Measurements from ENCODE around the gene MGAT1. TPM values are rescaled to one million over a fixed set of nuclear protein-coding genes. Genes with fewer than 3 reads are reported as not detected.
"Not testable (repeated sequence)": the region's sequence is repeated elsewhere in the genome, so short reads cannot be mapped to it uniquely, and the experiment has no call there.

The MGAT1 gene
- total RNA-seq, 5 donors from 2014 or later (not counting 1 experiment from before 2014, with no cell fraction given), result 83.1 to 198 (median 145) TPM

- Histone ChIP-seq H3K9me3 (no peaks in the 10 kb centered on the region), H3K4me1 (ENCODE audit: control insufficient read depth in 1 of 2, extremely low read depth in 1 of 2, insufficient read depth in 2 of 2, low read length in 2 of 2) (peaks cover 15 to 46% of the 10 kb centered on the region in 2 experiments), H3K27me3 (replicated peaks in 1 of 2; ENCODE audit: control insufficient read depth in 2 of 2, extremely low read depth in 1 of 2, insufficient read depth in 2 of 2, low read length in 1 of 2) (no peaks in the 10 kb centered on the region), H3K27ac (ENCODE audit: low read length) (peak overlapping the region; percentile 93), H3K4me3 (ENCODE audit: control insufficient read depth in 1 of 2, extremely low read depth in 1 of 2, low read length in 1 of 2) (peak overlapping the region; percentile 84 to 91), H3K36me3 (ENCODE audit: control insufficient read depth in 2 of 2, extremely low read depth in 1 of 2, insufficient read depth in 1 of 2, low read length in 1 of 2) (peaks cover 0 to 31% of the 10 kb centered on the region in 2 donors)
- Mint-ChIP-seq H3K4me1 (peaks cover 54 to 60% (median 55%) of the 10 kb centered on the region in 3 donors), H3K9me3 (peaks cover 0 to 4% (median 0%) of the 10 kb centered on the region in 3 donors), H3K4me3 (peak overlapping the region; percentile 94 to 97 (median 94)), H3K36me3 (peaks cover 33% of the 10 kb centered on the region), H3K27me3 (no peaks in the 10 kb centered on the region), H3K27ac (peak overlapping the region; percentile 99)
- WGBS (ENCODE audit: insufficient coverage), result under 1% methylated on average over 79 of the region's 80 CpGs
- CTCF ChIA-PET, result interaction anchor here (0.6 to 2.3 kb wide), 15 partner anchors 10 to 622 kb away, joined by 3 to 15 read pairs (median 5); partner anchors contain the start of genes MGAT1 (in 1 of the 2), RASGEF1C (in 1 of the 2) and ZFP62 (in 1 of the 2)
- DNase-seq (peak; percentile 36 to 80 (median 59)), ATAC-seq (replicated peaks in 1 of 4) (peak; percentile 60 to 77 (median 76))
- POLR2A ChIA-PET, result interaction anchor here (0.6 to 2.2 kb wide), 7 partner anchors 19 to 34 kb away, joined by 3 to 11 read pairs (median 7); no protein-coding TSS in a partner anchor
Measured at GRCh38 chr5:180831139-180832093, 28.8 kb upstream of the MGAT1 start.

DNA sequence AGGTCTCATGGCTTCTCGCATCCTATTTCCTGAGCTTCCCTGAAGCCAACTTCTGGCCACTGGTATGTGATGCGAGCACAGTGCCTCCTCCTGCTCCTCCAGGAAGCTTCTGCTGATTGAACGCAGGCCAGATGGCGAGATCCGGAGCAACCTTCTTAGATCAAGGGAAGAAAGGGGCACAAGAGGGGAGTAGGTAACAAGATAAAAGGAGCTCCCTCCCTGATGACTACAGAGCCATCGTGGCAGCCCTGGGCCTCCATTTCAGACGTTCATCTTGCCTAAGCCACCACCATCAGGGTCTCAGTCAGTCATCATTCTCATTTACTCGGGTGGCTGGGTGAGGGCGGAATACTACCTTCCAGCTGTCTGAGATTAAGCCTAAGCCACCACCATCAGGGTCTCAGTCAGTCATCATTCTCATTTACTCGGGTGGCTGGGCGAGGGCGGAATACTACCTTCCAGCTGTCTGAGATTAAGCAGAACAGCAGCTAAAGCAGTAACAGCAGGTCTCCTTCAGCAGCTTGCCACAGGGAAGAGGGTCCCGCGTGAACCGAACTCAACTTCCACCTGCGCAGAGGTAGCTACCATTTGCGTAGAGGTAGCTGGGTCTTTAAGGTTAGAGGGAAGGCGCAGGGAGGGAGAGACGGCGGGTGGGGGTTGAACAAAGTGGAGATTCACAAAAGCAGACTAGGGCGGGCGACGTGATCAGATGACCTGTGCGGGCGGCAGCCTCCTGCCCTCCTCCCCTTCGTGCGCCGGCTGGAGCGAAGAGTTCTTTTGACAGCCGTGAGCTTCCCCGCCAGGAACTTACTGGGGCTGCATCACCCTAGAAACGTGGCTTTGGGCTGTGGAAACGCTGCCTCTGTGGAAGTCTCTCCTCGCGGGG is 27.9 kb upstream of the MGAT1 start:
- peak overlapping the region; percentile 84 to 91 for H3K4me3 ChIP-seq (ENCODE audit: control insufficient read depth in 1 of 2, extremely low read depth in 1 of 2, low read length in 1 of 2)
- ATAC-seq (replicated peaks in 1 of 4), result peak; percentile 71 to 80 (median 74)
- H3K4me1 Mint-ChIP-seq, result peaks cover 49 to 63% (median 58%) of the 10 kb centered on the region in 3 donors

DNA sequence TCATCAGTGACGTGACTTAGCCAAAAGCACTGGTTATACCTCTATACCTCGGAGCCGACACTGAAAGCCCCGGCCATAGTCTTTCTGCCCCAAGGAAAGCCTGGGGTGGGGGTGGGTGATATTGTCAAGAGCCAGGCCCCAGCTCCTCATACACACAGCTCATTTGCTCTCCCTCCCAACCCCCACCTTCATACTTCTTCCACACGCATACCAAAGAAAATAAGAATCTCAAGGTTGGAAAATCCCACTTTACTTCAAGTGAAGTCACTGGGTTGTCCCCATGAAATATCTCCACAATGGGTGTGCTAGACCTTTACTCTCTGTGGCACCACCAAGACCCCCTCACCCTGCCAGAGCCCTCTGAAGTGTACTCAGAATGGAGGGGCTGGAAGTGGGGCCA is 27.1 kb upstream of the MGAT1 start:
- Mint-ChIP-seq H3K9me3 (peaks cover 0 to 4% (median 0%) of the 10 kb centered on the region in 3 donors), H3K4me1 (peaks cover 54 to 64% (median 58%) of the 10 kb centered on the region in 3 donors), H3K4me3 (peak overlapping the region; percentile 94 to 97 (median 94)), H3K36me3 (peaks cover 25% of the 10 kb centered on the region), H3K27ac (peak overlapping the region; percentile 99), H3K27me3 (no peaks in the 10 kb centered on the region)
- WGBS (ENCODE audit: insufficient coverage), result 80% methylated on average over 2 of the region's 5 CpGs
- H3K27me3 ChIP-seq (replicated peaks in 1 of 2; ENCODE audit: control insufficient read depth in 2 of 2, extremely low read depth in 1 of 2, insufficient read depth in 2 of 2, low read length in 1 of 2), result no peaks in the 10 kb centered on the region
- peaks cover 0 to 14% of the 10 kb centered on the region in 2 donors for H3K36me3 ChIP-seq (ENCODE audit: control insufficient read depth in 2 of 2, extremely low read depth in 1 of 2, insufficient read depth in 1 of 2, low read length in 1 of 2)
- H3K9me3 ChIP-seq, result no peaks in the 10 kb centered on the region
- H3K27ac ChIP-seq (ENCODE audit: low read length), result peak overlapping the region; percentile 93
- no peak for DNase-seq
- ATAC-seq (replicated peaks in 1 of 4), result no peak
- H3K4me3 ChIP-seq (ENCODE audit: control insufficient read depth in 1 of 2, extremely low read depth in 1 of 2, low read length in 1 of 2), result peak overlapping the region; percentile 84 to 91
- ChIA-PET POLR2A (interaction anchor here (0.6 to 2.2 kb wide), 4 partner anchors 19 to 310 kb away, joined by 3 to 11 read pairs (median 6); no protein-coding TSS in a partner anchor), CTCF (interaction anchor here (1.0 to 2.2 kb wide), 8 partner anchors 11 to 145 kb away, joined by 3 to 13 read pairs (median 6); partner anchors contain the start of gene ZFP62 (in 1 of the 2))
- H3K4me1 ChIP-seq (ENCODE audit: control insufficient read depth in 1 of 2, extremely low read depth in 1 of 2, insufficient read depth in 2 of 2, low read length in 2 of 2), result peaks cover 18 to 42% of the 10 kb centered on the region in 2 experiments

More for the DNA sequence above, 27.9 kb upstream of the MGAT1 start:
- peaks cover 0 to 22% of the 10 kb centered on the region in 2 donors for H3K36me3 ChIP-seq (ENCODE audit: control insufficient read depth in 2 of 2, extremely low read depth in 1 of 2, insufficient read depth in 1 of 2, low read length in 1 of 2)
- no peaks in the 10 kb centered on the region for H3K27me3 ChIP-seq (replicated peaks in 1 of 2; ENCODE audit: control insufficient read depth in 2 of 2, extremely low read depth in 1 of 2, insufficient read depth in 2 of 2, low read length in 1 of 2)
- H3K4me1 ChIP-seq (ENCODE audit: control insufficient read depth in 1 of 2, extremely low read depth in 1 of 2, insufficient read depth in 2 of 2, low read length in 2 of 2), result peaks cover 15 to 46% of the 10 kb centered on the region in 2 experiments
- Mint-ChIP-seq H3K36me3 (peaks cover 28% of the 10 kb centered on the region), H3K27me3 (no peaks in the 10 kb centered on the region), H3K4me3 (peak overlapping the region; percentile 94 to 97 (median 94)), H3K27ac (peak overlapping the region; percentile 99), H3K9me3 (peaks cover 0 to 4% (median 0%) of the 10 kb centered on the region in 3 donors)
- POLR2A ChIA-PET, result interaction anchor here (0.6 to 2.2 kb wide), 8 partner anchors 18 to 311 kb away, joined by 3 to 11 read pairs (median 7); no protein-coding TSS in a partner anchor
- 3% methylated on average over 30 of the region's 35 CpGs for WGBS (ENCODE audit: insufficient coverage)
- CTCF ChIA-PET, result interaction anchor here (0.6 to 2.3 kb wide), 13 partner anchors 9 to 146 kb away, joined by 3 to 15 read pairs (median 5); partner anchors contain the start of genes MGAT1 (in 1 of the 2) and ZFP62 (in 1 of the 2)
- H3K9me3 ChIP-seq, result no peaks in the 10 kb centered on the region
- H3K27ac ChIP-seq (ENCODE audit: low read length), result peak overlapping the region; percentile 93
- DNase-seq, result peak; percentile 56 to 84 (median 73)

- peaks cover 21 to 36% of the 10 kb centered on the region in 2 experiments for H3K4me1 ChIP-seq (ENCODE audit: control insufficient read depth in 1 of 2, extremely low read depth in 1 of 2, insufficient read depth in 2 of 2, low read length in 2 of 2)
- H3K27me3 Mint-ChIP-seq; POLR2A ChIA-PET; H3K4me3 ChIP-seq (ENCODE audit: control insufficient read depth in 1 of 2, extremely low read depth in 1 of 2, low read length in 1 of 2); H3K36me3 ChIP-seq (ENCODE audit: control insufficient read depth in 2 of 2, extremely low read depth in 1 of 2, insufficient read depth in 1 of 2, low read length in 1 of 2); H3K27ac ChIP-seq (ENCODE audit: low read length); H3K27me3 ChIP-seq (replicated peaks in 1 of 2; ENCODE audit: control insufficient read depth in 2 of 2, extremely low read depth in 1 of 2, insufficient read depth in 2 of 2, low read length in 1 of 2); DNase-seq; H3K9me3 Mint-ChIP-seq; ATAC-seq (replicated peaks in 1 of 4); H3K9me3 ChIP-seq: not testable (repeated sequence)
- Mint-ChIP-seq H3K36me3 (peaks cover 17% of the 10 kb centered on the region), H3K27ac (peak overlapping the region; percentile 81 to 99), H3K4me1 (peaks cover 54 to 64% (median 58%) of the 10 kb centered on the region in 3 donors), H3K4me3 (peak overlapping the region; percentile 51 to 97 (median 65))
- CTCF ChIA-PET, result interaction anchor here in 1 of 2 donors (2.0 to 2.2 kb wide), 2 partner anchors 11 to 16 kb away, joined by 6 to 9 read pairs; no protein-coding TSS in a partner anchor
- WGBS (ENCODE audit: insufficient coverage), result 100% methylated on average over 1 of the region's 13 CpGs
Measured at GRCh38 chr5:180828756-180829531, 26.3 kb upstream of the MGAT1 start.

DNA sequence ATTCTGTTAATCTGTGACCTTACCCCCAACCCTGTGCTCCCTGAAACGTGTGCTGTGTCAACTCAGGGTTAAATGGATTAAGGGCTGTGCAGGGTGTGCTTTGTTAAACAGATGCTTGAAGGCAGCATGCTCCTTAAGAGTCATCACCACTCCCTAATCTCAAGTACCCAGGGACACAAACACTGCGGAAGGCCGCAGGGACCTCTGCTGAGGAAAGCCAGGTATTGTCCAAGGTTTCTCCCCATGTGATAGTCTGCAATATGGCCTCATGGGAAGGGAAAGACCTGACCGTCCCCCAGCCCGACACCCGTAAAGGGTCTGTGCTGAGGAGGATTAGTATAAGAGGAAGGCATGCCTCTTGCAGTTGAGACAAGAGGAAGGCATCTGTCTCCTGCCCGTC is 24.8 kb upstream of the MGAT1 start:
- POLR2A ChIA-PET, result interaction anchor here in 1 of 2 donors (0.6 kb wide), 1 partner anchor 9 kb away, joined by 4 read pairs; no protein-coding TSS in a partner anchor
- ATAC-seq (replicated peaks in 1 of 4); H3K27me3 ChIP-seq (replicated peaks in 1 of 2; ENCODE audit: control insufficient read depth in 2 of 2, extremely low read depth in 1 of 2, insufficient read depth in 2 of 2, low read length in 1 of 2); H3K36me3 ChIP-seq (ENCODE audit: control insufficient read depth in 2 of 2, extremely low read depth in 1 of 2, insufficient read depth in 1 of 2, low read length in 1 of 2); H3K4me3 ChIP-seq (ENCODE audit: control insufficient read depth in 1 of 2, extremely low read depth in 1 of 2, low read length in 1 of 2); H3K9me3 Mint-ChIP-seq; H3K4me3 Mint-ChIP-seq; CTCF ChIA-PET; DNase-seq; H3K27me3 Mint-ChIP-seq; H3K9me3 ChIP-seq; H3K27ac ChIP-seq (ENCODE audit: low read length): not testable (repeated sequence)
- peak overlapping the region in 1 of 2 donors; percentile 59 for H3K27ac Mint-ChIP-seq
- H3K4me1 ChIP-seq (ENCODE audit: control insufficient read depth in 1 of 2, extremely low read depth in 1 of 2, insufficient read depth in 2 of 2, low read length in 2 of 2), result peaks cover 13 to 24% of the 10 kb centered on the region in 2 experiments
- H3K4me1 Mint-ChIP-seq, result peaks cover 45 to 57% (median 55%) of the 10 kb centered on the region in 3 donors
- no CpG with 5 or more reads among the region's 7 CpGs for WGBS (ENCODE audit: insufficient coverage)
- H3K36me3 Mint-ChIP-seq, result peaks cover 16% of the 10 kb centered on the region
